Progenitor cell of endocrine pancreas (in vitro differentiated cells): ENCODE results near the gene WFIKKN1. TPM values are rescaled to one million over a fixed set of nuclear protein-coding genes. Genes with fewer than 3 reads are reported as not detected.
A peak's percentile ranks its signal among the peaks of the same experiment; 100 is the strongest.

Source experiments
- DNase-seq: peaks from one replicate; pipeline ENCODE4 v3.0.0; 2021; ENCODE audit warnings: low spot score; ENCODE audit not compliant: unreplicated experiment
- H3K27ac Mint-ChIP-seq: 2 replicates; pipeline ENCODE4 v1.8.0; 2021; ENCODE audit warnings: mild to moderate bottlenecking, moderate library complexity, mixed read lengths
- H3K27me3 Mint-ChIP-seq: 2 replicates; pipeline ENCODE4 v1.8.0; 2021; ENCODE audit warnings: mixed read lengths
- H3K36me3 Mint-ChIP-seq: 2 replicates; pipeline ENCODE4 v1.8.0; 2022; ENCODE audit warnings: mixed read lengths; ENCODE audit not compliant: insufficient read depth
- H3K4me1 Mint-ChIP-seq: 2 replicates; pipeline ENCODE4 v1.8.0; 2021; ENCODE audit warnings: low read depth, mixed read lengths
- H3K4me3 Mint-ChIP-seq: 2 replicates; pipeline ENCODE4 v1.8.0; 2021; ENCODE audit warnings: low read depth, mild to moderate bottlenecking, moderate library complexity, mixed read lengths
- H3K9me3 Mint-ChIP-seq: 2 replicates; pipeline ENCODE4 v1.8.0; 2021; ENCODE audit warnings: low read depth, mixed read lengths
- CTCF ChIP-seq: fragments of 200-600 bp; sonication (generic); IDR thresholded peaks from one replicate; pipeline ENCODE4 v1.5.0; 2021; ENCODE audit warnings: antibody characterized with exemption, mild to moderate bottlenecking; ENCODE audit not compliant: unreplicated experiment
- total RNA-seq: library from RNA; stranded (reverse); gene quantifications from 2 replicates; pipeline ENCODE4 v1.2.1, GENCODE V29; 2021

WFIKKN1 gene
- total RNA-seq, 1 donor from 2014 or later: 42.8 TPM

GRCh38 chr16:672851-673250 lies 42.1 kb downstream of the WFIKKN1 start:
- TF ChIP-seq CTCF: no peak
- Mint-ChIP-seq H3K4me1 (peaks cover 2% of the 10 kb centered on the region), H3K36me3 (no peaks in the 10 kb centered on the region), H3K9me3 (no peaks in the 10 kb centered on the region), H3K27ac (no peak overlapping the region), H3K27me3 (peaks cover 4% of the 10 kb centered on the region), H3K4me3 (no peak overlapping the region)
- DNase-seq: no peak

GRCh38 chr16:673399-673991 lies 42.7 kb downstream of the WFIKKN1 start:
- Mint-ChIP-seq H3K27me3 (peaks cover 4% of the 10 kb centered on the region), H3K27ac (no peak overlapping the region), H3K36me3 (no peaks in the 10 kb centered on the region)

GRCh38 chr16:674214-674881 lies 43.6 kb downstream of the WFIKKN1 start:
- Mint-ChIP-seq H3K27ac (no peak overlapping the region), H3K4me1 (no peaks in the 10 kb centered on the region), H3K27me3 (peaks cover 4% of the 10 kb centered on the region), H3K4me3 (no peak overlapping the region), H3K36me3 (no peaks in the 10 kb centered on the region), H3K9me3 (no peaks in the 10 kb centered on the region)
- no peak for TF ChIP-seq CTCF
- DNase-seq: no peak

More at GRCh38 chr16:673399-673991, 42.7 kb downstream of the WFIKKN1 start:
- Mint-ChIP-seq H3K9me3 (no peaks in the 10 kb centered on the region), H3K4me3 (no peak overlapping the region), H3K4me1 (peaks cover 2% of the 10 kb centered on the region)
- no peak for DNase-seq
- no peak for TF ChIP-seq CTCF

GRCh38 chr16:674968-675883 lies 44.4 kb downstream of the WFIKKN1 start, which contains the start of gene RHBDL1:
Gene RHBDL1 (plus strand): TSS chr16:675671. CDS start chr16:675791, 120 bp downstream.
- Mint-ChIP-seq H3K36me3 (no peaks in the 10 kb centered on the region), H3K4me1 (no peaks in the 10 kb centered on the region), H3K27me3 (peaks cover 4% of the 10 kb centered on the region), H3K9me3 (no peaks in the 10 kb centered on the region), H3K27ac (no peak within 1 kb of the TSS), H3K4me3 (peak within 1 kb of the TSS; percentile 24)
- DNase-seq: no peak
- no peak for TF ChIP-seq CTCF

- DNase-seq: no peak
- peaks cover 2% of the 10 kb centered on the region for H3K4me1 Mint-ChIP-seq
- H3K27ac Mint-ChIP-seq: no peak overlapping the region
- H3K9me3 Mint-ChIP-seq: no peaks in the 10 kb centered on the region
- no peaks in the 10 kb centered on the region for H3K36me3 Mint-ChIP-seq
- H3K4me3 Mint-ChIP-seq: no peak overlapping the region
- peaks cover 4% of the 10 kb centered on the region for H3K27me3 Mint-ChIP-seq
- TF ChIP-seq CTCF: no peak
Measured at GRCh38 chr16:675884-676564, 45.2 kb downstream of the WFIKKN1 start.
